Hepatocyte (in vitro differentiated cells): Measurements from ENCODE around the gene GNE.

ENCODE experiments used
- EZH2 ChIP-seq: fragments of 200-600 bp; sonication (generic); IDR thresholded peaks from 2 replicates; pipeline ENCODE4 v1.6.1; 2016; ENCODE audit warnings: antibody characterized with exemption, mild to moderate bottlenecking, borderline replicate concordance
- TF ChIP-seq, protein P1 (sequence below): fragments of 200-600 bp; sonication (generic); IDR thresholded peaks from 2 replicates; pipeline ENCODE4 v1.5.1; 2016; ENCODE audit warnings: antibody characterized with exemption, mild to moderate bottlenecking; ENCODE audit not compliant: poor library complexity

DNA sequence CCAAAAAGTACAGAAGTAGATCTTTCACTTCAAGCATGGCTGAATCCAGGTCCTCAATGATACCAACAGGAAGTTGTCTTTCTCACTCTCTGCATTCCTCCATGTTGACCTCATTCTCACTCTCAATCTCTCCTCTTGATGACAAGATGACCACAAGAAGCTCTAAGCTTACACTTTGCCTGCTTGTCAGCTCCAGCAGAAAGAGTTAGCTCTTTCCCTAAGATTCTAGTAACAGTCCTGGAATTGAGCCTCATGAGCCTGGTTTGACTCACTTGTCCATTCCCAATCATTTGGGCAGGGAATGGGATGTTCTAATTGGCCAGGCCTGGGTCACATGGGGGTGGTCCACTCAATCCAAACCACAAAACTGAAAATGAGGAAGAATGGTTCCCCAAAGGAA lies 70.8 kb downstream of the GNE start:
- TF ChIP-seq, protein P1, sequence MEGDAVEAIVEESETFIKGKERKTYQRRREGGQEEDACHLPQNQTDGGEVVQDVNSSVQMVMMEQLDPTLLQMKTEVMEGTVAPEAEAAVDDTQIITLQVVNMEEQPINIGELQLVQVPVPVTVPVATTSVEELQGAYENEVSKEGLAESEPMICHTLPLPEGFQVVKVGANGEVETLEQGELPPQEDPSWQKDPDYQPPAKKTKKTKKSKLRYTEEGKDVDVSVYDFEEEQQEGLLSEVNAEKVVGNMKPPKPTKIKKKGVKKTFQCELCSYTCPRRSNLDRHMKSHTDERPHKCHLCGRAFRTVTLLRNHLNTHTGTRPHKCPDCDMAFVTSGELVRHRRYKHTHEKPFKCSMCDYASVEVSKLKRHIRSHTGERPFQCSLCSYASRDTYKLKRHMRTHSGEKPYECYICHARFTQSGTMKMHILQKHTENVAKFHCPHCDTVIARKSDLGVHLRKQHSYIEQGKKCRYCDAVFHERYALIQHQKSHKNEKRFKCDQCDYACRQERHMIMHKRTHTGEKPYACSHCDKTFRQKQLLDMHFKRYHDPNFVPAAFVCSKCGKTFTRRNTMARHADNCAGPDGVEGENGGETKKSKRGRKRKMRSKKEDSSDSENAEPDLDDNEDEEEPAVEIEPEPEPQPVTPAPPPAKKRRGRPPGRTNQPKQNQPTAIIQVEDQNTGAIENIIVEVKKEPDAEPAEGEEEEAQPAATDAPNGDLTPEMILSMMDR, result no peak
- no peak for TF ChIP-seq EZH2
